ENCODE measurements around the gene KIAA1958. TPM values are rescaled to one million over a fixed set of nuclear protein-coding genes. Genes with fewer than 3 reads are reported as not detected.

The KIAA1958 gene
- total and polyA plus RNA-seq, 2 of the 8 experiments (the other 6 are each of a cell fraction or from before 2014, with no cell fraction given) = 11.4 to 43.8 TPM

GRCh38 chr9:112489876-112490666 is 3.4 kb downstream of the KIAA1958 start:
- ChIA-PET CTCF (ENCODE audit: partially characterized antibody) (interaction anchor here (1.1 to 1.8 kb wide), 5 partner anchors 16 to 403 kb away, joined by 3 to 5 read pairs (median 5); no protein-coding TSS in a partner anchor), POLR2A (ENCODE audit: partially characterized antibody) (interaction anchor here (0.7 kb wide), 1 partner anchor 13 kb away, joined by 5 read pairs; no protein-coding TSS in a partner anchor)
- Histone ChIP-seq H4K5ac (ENCODE audit: insufficient read length, low read depth, low read length) (no peak overlapping the region), H3K36me3 (ENCODE audit: control insufficient read depth in 2 of 4, insufficient read depth in 4 of 4, low read length in 3 of 4) (peaks cover 2 to 23% (median 11%) of the 10 kb centered on the region in 4 experiments; a peak in 5 of 8 replicates), H2AFZ (ENCODE audit: low read length) (no peak overlapping the region), H2BK5ac (ENCODE audit: low read depth, low read length) (no peak overlapping the region), H3K56ac (replicated peaks; ENCODE audit: insufficient read length, low read depth, low read length) (no peak overlapping the region), H3K79me1 (ENCODE audit: low read depth, low read length) (peaks cover 3% of the 10 kb centered on the region; the same call in 1 of the 2 replicates), H2AK5ac (ENCODE audit: low read depth, low read length) (no peak overlapping the region), H3K18ac (ENCODE audit: extremely low read depth, low read length) (no peak overlapping the region), H2BK12ac (ENCODE audit: low read depth, low read length) (no peak overlapping the region), H2BK15ac (ENCODE audit: low read length) (no peak overlapping the region), H3K14ac (ENCODE audit: insufficient read length) (no peak overlapping the region), H3K79me2 (ENCODE audit: control insufficient read depth in 1 of 2, insufficient read depth in 2 of 2, low read length in 2 of 2) (peaks cover 5 to 79% of the 10 kb centered on the region in 2 experiments), H2BK20ac (ENCODE audit: low read length) (no peak overlapping the region), H3K4me3 (ENCODE audit: extremely low read depth in 1 of 4, insufficient read depth in 2 of 4, low read depth in 3 of 4, low read length in 4 of 4) (peak overlapping the region in 1 of 4 experiments; percentile 97; a peak in 1 of 8 replicates), H3K4me2 (ENCODE audit: insufficient read depth in 1 of 2, low read depth in 2 of 2, low read length in 2 of 2) (peak overlapping the region; percentile 7 to 85; a peak in 3 of 4 replicates), H4K91ac (replicated peaks; ENCODE audit: insufficient read length, low read length) (no peak overlapping the region), H3K4me1 (replicated peaks in 1 of 4; ENCODE audit: control insufficient read depth in 3 of 4, insufficient read depth in 4 of 4, low read length in 3 of 4) (peaks cover 0 to 11% (median 5%) of the 10 kb centered on the region in 4 experiments; a peak in 3 of 7 replicates), H4K8ac (ENCODE audit: extremely low read depth, insufficient read depth, low read length) (no peak overlapping the region), H2BK120ac (replicated peaks; ENCODE audit: low read depth, low read length) (no peak overlapping the region), H3K23ac (ENCODE audit: insufficient read length) (no peak overlapping the region), H3K9me3 (ENCODE audit: insufficient read depth in 2 of 2, low read depth in 1 of 2, low read length in 1 of 2) (peaks cover 2 to 9% of the 10 kb centered on the region in 2 experiments; a peak in 1 of 4 replicates), H4K20me1 (replicated peaks in 1 of 2; ENCODE audit: control insufficient read depth in 1 of 2, insufficient read depth in 2 of 2, low read length in 2 of 2) (peaks cover 6 to 11% of the 10 kb centered on the region in 2 experiments), H3K4ac (replicated peaks; ENCODE audit: insufficient read length, low read depth, low read length) (no peak overlapping the region), H3K9ac (replicated peaks in 1 of 4; ENCODE audit: extremely low read depth in 1 of 4, low read depth in 3 of 4, low read length in 3 of 4) (no peak overlapping the region), H3K27me3 (replicated peaks in 1 of 4; ENCODE audit: control insufficient read depth in 3 of 4, extremely low read depth in 1 of 4, insufficient read depth in 3 of 4, low read length in 3 of 4) (no peaks in the 10 kb centered on the region), H3K27ac (ENCODE audit: low read depth, low read length) (no peak overlapping the region), H3K23me2 (ENCODE audit: low read depth, low read length) (peaks cover 9% of the 10 kb centered on the region)
- 73% methylated on average over 4 of the region's 4 CpGs; no CpG with 5 or more reads in 1 of the 2 experiments for WGBS, 2 experiments (ENCODE audit: extremely low coverage in 1 of 2, insufficient coverage in 1 of 2, insufficient read length in 1 of 2, insufficient replicate concordance in 2 of 2, low coverage in 1 of 2, low lambda C conversion rate in 2 of 2, missing lambda C conversion rate in 1 of 2)
- FAIRE-seq = no peak
- TF ChIP-seq GABPA (IDR thresholded peaks at IDR 0.05; ENCODE audit: borderline replicate concordance, insufficient read depth, low read length) (no peak), CREB1 (IDR thresholded peaks at IDR 0.05) (no peak)
- DNase-seq (ENCODE audit: low read depth in 1 of 2, low spot score in 2 of 2) = no peak

Measured in H1 (cell line).